Ureter (tissue), 1 donor: Measurements from ENCODE around the gene C15orf62. TPM values are rescaled to one million over a fixed set of nuclear protein-coding genes. Genes with fewer than 3 reads are reported as not detected.

Experiments used
- DNase-seq: peaks from one replicate; pipeline ENCODE4 v3.0.0-alpha.2; 2020; ENCODE audit warnings: low spot score
- total RNA-seq: library from RNA; stranded (reverse); gene quantifications from one replicate; pipeline ENCODE4 v1.2.4, GENCODE V29; 2023
- donor health status: DM: yes; HTN: yes; CAD: no.

C15orf62 gene
- total RNA-seq, 1 donor from 2014 or later = 0.52 TPM

DNA sequence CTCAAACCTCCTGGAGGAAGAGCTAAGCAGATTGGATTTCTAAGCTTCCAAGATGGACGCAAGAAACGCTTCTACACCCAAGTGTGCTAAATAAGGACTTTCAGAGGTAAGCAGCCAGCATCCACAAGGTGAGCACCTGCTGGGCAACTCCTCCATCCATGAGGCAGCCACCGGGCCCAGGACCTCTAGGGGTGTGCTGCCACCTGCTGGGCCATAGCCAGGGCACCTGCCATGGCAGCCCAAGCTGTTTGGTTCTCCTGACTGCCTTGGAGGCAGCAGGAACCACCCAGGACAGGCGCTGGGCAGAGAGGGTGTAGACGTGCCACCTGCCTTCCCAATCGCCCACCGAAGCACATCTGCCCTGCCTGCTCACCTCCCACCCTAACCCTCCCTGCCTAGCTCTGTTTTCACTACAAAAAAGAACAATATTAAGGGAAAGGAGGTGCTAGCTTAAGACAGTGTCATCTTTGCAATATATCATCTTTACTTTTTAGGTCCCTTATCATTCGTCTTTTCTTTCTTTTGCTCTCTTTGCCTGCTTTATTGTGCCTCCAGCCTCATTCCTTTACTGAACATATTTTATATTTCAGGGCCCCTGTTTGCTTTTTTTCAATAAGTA is 12.9 kb downstream of the C15orf62 start:
- peak; percentile 78 for DNase-seq

DNA sequence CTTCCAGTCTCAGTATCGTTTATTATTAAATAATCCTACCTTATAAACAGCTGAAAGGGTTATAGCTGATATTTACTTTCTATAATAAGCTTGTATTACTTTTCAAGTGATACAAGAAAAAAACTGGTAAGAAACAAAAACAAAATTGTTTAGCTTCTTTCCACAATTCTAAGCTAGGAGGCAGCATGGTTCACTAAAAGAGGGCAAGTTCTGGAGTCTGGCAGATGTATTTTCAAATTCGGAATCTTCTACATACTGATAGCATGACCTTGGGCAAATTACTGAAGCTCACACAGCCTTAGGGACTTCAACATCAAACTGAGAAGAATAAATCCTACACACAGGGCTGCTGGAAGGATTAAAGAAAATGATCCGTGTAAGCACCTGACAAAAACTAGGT is 15.4 kb downstream of the C15orf62 start:
- no peak for DNase-seq

DNA sequence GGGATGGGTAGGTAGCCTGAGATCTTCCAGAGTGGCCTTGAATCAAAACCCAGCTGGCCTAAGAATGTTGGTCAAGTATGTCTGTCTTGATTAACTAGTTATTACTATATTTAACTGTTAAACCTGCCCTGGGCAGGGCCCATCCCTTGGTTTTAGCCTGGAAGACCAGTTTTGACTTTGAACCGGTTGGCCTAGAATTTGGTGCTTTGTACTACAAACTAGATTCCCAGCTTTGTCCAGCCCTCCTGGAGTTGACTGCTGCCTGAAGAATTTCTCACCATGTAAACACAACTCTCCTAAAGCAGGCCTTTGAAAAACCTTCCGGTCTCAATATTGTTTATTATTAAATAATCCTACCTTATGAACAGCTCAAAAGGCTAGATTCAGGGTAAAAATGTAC is 16.0 kb downstream of the C15orf62 start:
- no peak for DNase-seq

DNA sequence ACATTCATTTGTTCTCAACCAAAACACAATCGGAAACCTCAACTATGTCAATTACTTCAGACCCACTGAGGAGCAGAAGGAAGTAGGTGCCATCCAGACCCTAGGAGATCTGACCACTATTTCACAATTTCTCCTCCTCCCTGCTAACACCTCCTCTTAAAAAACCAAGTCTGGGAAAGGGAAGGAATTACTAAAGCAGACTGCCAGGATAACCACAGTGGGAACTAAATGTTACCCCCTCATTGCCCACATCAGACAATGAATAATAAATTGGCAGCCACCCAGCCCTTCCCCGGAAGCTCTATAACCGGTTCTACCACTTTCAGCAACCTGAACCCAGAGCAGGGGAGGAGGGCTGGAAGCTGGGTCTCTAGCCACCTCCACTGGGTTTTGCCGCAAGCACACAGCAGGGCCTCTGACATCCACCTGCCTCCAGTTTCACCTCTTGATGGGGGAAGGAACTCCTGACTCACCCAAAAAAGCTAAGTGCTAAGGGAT is 17.6 kb downstream of the C15orf62 start:
- DNase-seq = peak; percentile 85

DNA sequence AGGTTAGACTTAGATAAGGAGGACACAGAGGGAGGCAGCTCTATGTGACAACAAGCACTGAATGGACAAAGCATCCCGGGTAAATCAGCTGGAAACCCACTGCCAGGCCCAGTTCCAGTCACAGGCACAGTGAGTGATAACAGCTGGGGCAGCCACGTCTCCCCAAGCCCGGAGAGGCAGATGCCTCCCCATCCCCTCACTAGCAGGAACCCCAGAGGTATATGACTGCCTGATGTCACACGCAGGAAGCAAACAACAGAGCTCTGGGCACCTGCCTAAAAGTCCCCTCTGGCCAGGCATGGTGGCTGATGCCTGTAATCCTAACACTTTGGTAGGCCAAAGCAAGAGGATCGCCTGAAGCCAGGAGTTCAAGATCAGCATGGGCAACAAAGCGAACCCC is 18.2 kb downstream of the C15orf62 start:
- DNase-seq = no peak

DNA sequence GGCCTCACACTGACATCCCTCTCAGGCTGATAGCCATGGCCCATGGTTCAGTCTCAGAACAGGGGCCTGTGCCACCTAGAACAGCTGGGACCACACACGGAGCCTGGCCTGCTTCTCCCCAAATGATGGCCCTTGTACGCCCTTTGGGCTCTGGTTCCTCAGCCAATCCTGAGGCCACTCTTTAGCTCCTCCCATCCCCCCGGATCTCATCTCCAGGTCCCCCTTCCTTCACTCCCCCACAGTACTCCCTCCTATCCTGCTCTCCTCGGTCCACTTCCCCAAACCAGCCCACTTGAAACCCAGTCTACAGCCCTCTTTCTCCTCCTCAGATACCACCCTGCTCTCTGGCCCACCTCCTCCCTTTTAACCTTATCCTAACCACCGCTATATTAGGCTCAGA is 19.3 kb downstream of the C15orf62 start:
- DNase-seq = no peak

DNA sequence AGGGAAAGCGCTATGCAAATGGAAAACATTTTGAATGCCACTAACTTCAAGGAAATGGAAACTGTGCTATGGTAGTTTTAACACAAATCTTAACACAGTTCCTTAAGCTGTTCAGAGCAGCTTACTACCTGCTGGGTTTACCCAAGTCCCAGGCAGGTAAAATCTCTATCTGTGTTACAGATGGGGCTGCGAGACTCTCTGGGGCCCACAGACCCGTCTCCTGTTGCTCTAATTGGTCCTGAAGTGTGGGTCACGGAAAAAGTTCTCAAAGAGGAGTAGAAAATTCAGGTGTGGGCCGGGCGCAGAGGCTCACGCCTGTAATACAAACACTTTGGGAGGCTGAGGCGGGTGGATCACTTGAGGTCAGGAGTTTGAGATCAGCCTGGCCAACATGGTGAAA is 20.2 kb downstream of the C15orf62 start:
- DNase-seq = no peak

DNA sequence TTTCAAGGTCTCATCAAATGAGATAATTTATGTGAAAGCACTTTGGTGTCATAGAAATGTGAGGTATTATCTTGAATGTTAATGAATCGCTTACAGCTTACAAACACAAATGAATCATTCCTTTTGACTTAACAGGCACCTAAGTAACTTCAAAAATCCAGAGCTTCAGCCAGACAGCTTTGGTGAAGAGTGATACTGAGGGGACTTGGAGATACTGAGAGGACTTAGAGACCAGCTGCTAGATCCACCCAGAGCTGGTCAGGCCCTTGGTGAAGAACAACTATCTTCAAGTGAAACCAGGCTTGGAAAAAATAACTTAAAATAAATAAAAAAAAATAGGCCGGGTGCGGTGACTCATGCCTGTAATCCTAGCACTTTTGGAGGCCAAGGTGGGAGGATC is 20.9 kb downstream of the C15orf62 start:
- DNase-seq = no peak

DNA sequence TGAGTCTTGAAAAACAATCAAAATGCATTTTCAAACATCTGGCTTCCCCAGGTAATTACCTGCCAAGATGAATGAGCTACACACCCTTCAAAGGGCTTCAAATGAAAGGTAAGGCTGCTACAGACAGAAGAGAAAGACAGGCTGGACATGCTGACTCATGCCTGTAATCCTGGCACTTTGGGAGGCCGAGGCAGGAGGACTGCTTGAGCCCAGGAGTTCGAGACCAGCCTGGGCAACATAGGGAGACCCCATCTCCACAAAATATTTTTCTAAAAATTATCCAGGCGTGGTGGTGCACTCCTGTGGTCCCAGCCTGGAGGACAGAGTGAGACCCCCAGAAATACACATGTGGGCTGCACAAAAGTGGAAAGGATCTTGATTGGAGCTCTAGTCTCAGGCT is 22.6 kb downstream of the C15orf62 start:
- DNase-seq = no peak

DNA sequence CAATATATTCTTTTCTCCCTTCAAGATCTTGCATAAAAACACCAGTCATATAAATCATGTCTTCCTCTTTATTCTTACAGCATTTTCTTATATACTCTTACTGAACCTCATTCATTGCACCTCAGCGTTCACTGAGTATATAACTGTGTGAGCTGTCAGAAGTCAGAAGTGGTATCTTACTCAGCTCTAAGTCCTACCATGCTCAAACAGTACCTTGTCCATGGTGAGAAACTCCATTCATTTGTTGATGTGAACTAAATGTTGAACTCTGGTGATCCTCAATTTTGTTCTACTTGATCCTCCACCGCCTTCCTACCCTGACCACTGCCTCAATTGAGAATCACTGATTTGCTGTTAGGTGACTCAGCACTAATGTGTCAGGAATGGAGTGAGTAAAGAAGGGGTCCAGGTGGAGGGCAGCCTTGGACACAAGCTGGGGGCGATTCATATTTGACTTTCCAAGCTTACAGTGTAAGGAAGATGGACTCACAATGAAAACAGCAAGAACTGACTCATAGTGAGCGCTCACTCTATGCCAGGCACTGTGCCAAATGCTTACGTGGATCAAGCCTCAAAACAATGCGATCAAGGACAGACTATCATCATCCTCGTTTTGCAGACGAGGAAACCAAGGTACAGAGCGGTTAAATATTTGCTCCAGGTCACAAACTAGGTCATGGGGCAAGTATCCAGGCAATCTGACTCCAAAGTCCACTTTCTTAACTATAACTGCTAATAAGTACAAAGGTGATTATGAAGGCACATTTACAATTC is 23.6 kb downstream of the C15orf62 start:
- DNase-seq = no peak

DNA sequence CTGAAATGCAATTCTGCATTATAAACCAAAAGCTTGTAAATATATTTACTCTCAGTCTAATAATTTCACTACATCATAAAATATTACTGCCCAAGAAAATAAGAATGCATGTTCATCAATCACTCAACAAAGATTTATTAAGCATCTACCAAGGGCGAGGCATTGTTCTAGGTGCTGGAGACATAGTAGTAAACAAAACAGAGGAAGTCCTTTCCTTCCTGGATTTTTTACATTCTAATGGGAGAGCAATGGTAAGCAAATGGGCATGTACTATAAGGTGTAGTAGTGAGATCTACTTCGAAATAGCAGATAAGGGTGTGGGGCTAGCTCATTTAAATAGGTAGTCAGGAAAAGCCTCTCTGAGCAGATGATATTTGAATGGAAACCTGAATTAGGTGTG is 26.3 kb downstream of the C15orf62 start:
- no peak for DNase-seq

DNA sequence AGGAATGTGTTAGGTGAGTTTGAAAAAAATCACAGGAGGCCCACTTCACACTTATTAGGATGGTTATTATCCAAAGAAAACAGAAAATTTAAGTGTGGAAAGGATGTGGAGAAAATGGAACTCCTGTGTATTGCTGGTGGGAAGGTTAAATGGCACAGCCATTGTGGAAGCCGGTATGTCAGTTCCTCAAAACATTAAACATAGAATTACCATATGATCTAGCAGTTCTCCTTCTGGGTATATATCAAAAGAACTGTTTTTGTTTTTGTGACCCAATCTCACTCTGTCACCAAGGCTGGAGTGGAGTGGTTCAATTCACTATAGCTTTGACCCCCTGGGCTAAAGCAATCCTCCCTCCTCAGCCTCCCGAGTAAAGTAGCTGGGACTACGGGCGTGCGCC is 26.7 kb downstream of the C15orf62 start:
- no peak for DNase-seq

DNA sequence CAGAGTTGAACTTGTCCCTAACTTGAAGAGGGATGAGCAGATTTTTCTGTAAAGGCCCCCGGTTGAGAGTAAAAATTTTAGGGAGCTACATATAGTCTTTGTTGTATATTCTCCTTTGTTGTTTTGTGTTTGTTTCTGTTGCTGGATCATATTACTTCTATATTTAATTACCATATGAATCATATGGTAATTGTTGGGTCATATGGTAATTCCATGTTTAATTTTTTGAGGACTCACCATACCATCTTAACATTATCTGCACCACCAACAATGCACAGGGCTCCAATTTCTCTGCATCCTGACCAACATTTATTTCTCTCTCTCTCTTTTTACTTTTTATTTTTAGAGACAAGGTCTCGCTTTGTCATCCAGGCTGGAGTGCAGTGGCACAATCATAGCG is 29.7 kb downstream of the C15orf62 start:
- no peak for DNase-seq

DNA sequence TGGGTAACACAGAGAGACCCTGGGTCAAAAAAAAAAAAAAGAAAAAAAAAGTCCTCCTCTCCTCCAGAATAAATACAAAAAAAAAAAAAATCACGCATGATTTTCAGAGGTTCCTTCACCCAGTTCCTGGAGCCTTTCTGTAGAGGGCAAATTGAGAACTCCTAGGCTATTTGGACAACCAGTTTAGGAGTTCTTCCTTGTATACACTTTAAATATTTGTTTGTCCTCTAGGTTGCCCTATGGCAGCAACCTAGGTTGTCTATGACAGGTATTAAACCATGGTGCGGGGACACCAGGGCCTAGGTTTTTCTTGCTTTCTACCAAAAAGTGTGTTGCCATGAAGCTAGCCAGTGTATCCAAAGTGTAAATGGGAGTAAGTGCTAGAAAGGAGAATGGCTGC is 33.3 kb downstream of the C15orf62 start:
- DNase-seq = no peak

DNA sequence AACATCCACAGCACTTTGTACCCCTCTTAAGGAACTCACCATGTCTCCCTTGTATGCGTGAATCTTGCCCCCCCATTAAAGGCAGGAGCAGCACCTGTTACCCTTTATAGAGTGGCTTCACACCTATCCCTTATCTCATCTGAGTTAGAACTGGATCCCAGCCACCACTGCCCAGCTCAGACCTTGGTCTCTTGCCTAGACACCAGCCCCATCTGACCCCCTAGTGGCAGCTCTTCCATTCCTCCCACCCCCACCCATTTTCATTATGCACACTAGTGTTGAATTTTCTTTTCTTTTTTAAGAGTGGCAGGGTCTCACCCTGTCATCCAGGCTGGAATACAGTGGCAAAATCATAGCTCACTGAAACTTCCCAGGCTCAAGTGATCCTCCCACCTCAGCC is 33.9 kb downstream of the C15orf62 start:
- DNase-seq = no peak

DNA sequence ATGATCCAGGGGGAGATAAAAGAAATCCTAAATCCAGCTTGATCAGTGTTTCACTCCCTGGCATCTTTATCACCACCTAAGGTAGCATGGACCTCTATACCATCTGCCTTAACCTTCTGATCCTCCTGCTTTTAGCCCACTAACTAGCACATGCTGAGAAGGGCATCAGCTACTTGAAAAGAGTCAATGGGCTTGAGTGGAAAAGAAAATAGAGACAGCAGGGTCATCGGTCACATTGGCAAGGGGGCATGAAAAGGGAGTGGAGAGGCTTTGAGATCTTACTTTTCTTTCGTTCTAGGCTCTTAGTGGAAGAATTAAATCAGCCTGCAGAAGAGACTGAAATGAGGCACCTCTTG is 36.9 kb downstream of the C15orf62 start:
- no peak for DNase-seq

DNA sequence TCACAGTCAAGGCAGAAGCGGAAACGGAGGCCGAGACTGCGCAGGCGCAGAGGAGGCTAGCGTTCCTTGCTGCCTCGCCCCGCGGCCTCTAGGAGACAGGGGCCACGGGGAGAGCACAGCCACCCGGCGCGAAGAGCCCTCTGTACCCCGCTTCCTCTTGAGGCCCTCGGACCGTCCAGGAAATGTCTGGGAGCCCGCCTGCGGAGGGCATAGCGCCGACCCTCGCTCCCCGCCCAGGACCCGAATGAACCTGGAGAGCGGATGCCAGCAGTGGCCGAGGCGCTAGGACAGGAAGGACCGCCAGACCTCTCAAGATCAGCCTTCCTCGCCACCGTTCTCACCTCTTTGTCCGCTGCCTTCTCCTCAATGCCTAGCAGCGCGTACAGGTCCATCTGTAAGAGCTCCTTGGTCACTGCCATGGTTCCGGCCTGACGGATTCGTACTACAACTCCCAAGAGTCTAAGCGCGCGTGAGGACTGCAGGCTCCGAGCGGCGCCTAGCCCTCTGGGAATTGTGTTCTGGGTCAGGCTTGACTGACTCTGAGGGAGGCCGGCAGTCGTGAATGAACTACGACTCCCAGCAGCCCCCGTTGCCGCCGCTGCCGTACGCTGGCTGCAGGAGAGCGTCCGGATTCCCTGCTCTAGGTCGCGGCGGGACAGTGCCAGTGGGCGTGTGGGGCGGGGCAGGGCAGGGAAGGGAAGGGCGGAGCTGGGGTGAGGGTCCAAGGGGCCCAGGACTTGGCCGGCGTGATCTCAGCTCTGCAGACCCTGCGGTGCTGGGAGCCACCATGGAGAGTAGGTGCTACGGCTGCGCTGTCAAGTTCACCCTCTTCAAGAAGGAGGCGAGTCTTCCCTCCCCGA is 37.5 kb downstream of the C15orf62 start, which contains the start of the genes DNAJC17 and ZFYVE19:
DNAJC17 (minus strand) TSS at position 446 of the 860 bp plus-strand sequence; CDS start at position 419, 27 bp downstream.
ZFYVE19 (plus strand) TSS at position 62 of the 860 bp plus-strand sequence; CDS start at position 563, 501 bp downstream.
- peak; percentile 96 for DNase-seq

DNA sequence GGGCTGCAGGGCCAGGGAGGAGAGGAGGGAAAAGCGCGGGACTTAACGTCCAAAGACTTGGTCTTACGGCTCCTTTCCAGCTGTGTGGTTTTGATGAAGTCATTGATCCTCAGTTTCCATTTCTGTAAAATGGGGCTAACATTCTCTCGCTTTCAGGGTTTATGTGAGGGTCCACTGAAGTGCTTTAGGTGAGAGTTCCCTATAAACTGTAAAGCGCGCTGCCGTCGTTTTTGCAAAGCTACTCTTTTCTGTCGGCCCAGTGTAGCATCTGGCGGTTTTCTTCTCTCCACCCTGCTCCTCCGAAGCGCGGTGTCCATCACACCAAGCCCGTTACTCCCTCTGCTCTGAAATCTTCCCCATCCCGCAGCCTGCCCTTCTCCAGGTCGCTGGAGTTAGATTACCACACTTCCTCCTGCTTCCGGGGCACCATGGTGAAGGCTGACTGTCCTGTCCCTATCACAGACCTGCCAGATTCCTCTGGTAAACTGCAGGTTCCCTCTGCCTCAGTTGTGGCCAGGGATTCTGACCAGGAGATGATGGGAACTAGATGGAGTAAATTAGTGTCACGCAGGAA is 38.2 kb downstream of the C15orf62 start:
- no peak for DNase-seq

DNA sequence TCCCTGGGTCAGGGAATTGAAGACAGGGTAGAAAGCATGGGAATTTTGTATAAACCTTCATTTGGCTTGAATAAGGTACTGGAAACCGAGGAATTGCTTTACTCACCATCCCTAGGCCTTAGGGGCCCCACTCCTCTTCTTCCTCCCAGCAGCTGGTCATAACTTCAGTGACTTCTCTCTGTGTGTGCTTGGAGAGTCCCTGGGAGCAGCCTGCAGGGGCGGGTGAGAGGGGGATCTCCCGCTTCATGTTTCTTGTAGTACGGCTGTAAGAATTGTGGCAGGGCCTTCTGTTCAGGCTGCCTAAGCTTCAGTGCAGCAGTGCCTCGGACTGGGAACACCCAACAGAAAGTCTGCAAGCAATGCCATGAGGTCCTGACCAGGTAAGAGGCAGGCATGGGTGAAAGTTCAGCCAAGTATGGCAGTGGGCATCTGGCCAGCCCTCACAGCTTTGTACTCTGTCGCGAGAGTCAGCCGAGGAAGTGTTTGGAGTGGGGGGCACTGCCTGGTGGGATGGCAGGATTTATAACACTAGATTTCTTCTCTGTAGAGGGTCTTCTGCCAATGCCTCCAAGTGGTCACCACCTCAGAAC is 39.2 kb downstream of the C15orf62 start:
- DNase-seq = no peak

DNA sequence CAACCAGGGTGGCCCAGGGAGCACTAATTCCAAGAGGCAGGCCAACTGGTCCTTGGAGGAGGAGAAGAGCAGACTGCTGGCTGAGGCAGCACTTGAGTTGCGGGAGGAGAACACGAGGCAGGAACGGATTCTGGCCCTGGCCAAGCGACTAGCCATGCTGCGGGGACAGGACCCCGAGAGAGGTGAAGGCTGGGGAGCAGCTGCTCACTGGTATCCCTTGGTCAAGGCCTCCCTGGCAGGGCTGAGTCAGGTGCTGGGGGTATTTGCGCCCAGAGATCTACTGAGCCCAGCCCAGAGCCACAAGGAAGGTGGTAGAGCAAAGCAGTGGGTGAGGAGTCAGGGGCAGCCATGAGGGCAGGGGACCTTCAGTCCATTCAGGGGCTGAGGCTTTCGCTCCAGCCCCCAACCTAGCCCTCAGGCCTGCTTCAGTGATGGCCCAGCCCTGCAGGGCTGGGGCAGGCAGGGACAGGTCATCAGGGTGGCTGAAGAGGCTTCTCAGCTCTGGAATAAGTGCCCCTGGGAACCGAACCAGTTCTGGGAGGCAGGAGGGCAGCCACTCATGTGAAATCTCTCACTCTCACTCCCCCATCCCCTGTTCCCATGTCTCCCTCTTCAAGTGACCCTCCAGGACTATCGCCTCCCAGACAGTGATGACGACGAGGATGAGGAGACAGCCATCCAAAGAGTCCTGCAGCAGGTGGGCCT is 43.1 kb downstream of the C15orf62 start:
- DNase-seq = no peak
